ENCODE measurements around the gene FBN1. TPM values are rescaled to one million over a fixed set of nuclear protein-coding genes. Genes with fewer than 3 reads are reported as not detected.

Gene FBN1
- total RNA-seq, 1 donor from 2014 or later: 1,183 TPM

DNA sequence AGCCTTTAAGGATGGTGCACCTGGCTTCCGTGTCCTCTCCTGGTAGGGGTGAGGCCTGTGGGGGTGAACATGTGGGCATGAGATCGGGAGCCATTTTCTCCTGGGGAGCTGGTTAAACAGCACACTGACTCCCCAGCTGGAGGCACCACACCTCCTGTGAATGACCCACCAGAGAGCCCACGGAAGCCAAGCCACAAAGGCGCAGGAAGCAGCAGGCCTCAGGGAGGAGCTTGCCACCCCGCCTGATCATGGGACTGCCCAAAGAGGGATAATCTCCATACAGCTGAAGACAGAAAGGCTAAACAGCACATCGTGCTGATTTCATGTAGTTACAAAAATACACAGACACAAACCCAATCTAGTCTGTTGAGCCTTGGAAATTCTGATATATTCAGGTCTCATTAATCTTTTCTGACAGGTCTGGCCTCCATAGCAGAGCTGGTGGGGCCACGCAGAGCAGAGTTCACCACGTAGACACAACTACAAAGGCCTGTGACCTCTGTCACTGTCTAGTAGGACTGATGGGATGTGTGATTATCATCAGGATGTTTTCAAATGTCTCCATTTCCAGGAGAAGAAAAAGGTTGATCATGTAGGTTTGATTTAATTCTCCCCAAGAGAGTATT lies 239.1 kb downstream of the FBN1 start:
- TF ChIP-seq, protein P1, sequence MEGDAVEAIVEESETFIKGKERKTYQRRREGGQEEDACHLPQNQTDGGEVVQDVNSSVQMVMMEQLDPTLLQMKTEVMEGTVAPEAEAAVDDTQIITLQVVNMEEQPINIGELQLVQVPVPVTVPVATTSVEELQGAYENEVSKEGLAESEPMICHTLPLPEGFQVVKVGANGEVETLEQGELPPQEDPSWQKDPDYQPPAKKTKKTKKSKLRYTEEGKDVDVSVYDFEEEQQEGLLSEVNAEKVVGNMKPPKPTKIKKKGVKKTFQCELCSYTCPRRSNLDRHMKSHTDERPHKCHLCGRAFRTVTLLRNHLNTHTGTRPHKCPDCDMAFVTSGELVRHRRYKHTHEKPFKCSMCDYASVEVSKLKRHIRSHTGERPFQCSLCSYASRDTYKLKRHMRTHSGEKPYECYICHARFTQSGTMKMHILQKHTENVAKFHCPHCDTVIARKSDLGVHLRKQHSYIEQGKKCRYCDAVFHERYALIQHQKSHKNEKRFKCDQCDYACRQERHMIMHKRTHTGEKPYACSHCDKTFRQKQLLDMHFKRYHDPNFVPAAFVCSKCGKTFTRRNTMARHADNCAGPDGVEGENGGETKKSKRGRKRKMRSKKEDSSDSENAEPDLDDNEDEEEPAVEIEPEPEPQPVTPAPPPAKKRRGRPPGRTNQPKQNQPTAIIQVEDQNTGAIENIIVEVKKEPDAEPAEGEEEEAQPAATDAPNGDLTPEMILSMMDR (IDR thresholded peaks at IDR 0.05): no peak
- no peak for DNase-seq (ENCODE audit: low spot score)
- Mint-ChIP-seq H3K27me3 (ENCODE audit: low read depth) (no peaks in the 10 kb centered on the region), H3K27ac (ENCODE audit: unreplicated experiment) (peak overlapping the region; percentile 74), H3K4me1 (ENCODE audit: low read depth) (peaks cover 61% of the 10 kb centered on the region), H3K36me3 (ENCODE audit: low read depth) (peaks cover 39% of the 10 kb centered on the region), H3K4me3 (ENCODE audit: unreplicated experiment) (no peak overlapping the region), H3K9me3 (ENCODE audit: low read depth) (no peaks in the 10 kb centered on the region)

DNA sequence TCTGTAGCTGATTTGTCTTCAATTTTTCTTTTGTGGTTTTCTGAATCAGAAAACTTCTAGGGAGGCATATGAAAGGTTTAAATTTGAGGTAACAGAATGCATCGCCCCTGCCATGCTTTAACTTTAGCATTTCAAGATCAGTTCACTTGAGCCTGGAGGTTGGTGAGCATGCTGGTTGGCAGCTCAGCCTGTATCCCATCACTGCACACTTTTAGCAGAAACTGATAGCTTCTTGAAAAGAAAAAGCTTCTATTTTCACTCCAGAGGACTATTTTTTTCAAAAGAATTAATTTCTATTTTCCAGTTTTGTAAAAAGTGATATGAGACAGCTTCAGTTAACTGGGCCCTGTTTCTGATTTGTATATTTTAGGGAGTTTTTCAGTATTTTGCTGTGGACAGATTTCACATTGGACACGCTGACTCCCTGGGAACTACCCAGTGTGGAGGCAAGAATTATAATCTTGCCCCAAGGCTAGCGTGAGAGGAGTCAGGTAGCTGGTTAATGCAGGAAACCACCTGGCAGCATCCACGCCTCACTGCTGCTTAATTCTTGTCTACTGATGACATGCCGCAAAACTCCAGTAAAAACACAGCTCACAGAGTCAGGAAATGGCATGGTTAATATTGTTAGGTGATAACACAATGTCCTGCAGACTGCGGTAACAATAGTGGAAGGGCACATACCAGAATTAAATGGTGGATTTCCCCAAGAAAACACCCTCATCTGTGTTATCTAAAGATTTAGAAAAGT lies 242.9 kb downstream of the FBN1 start:
- no peaks in the 10 kb centered on the region for H3K27me3 Mint-ChIP-seq (ENCODE audit: low read depth)
- peaks cover 68% of the 10 kb centered on the region for H3K4me1 Mint-ChIP-seq (ENCODE audit: low read depth)
- TF ChIP-seq, protein P1 (IDR thresholded peaks at IDR 0.05): no peak
- H3K27ac Mint-ChIP-seq (ENCODE audit: unreplicated experiment): peak overlapping the region; percentile 24
- H3K4me3 Mint-ChIP-seq (ENCODE audit: unreplicated experiment): no peak overlapping the region
- H3K36me3 Mint-ChIP-seq (ENCODE audit: low read depth): peaks cover 16% of the 10 kb centered on the region
- H3K9me3 Mint-ChIP-seq (ENCODE audit: low read depth): no peaks in the 10 kb centered on the region
- no peak for DNase-seq (ENCODE audit: low spot score)

DNA sequence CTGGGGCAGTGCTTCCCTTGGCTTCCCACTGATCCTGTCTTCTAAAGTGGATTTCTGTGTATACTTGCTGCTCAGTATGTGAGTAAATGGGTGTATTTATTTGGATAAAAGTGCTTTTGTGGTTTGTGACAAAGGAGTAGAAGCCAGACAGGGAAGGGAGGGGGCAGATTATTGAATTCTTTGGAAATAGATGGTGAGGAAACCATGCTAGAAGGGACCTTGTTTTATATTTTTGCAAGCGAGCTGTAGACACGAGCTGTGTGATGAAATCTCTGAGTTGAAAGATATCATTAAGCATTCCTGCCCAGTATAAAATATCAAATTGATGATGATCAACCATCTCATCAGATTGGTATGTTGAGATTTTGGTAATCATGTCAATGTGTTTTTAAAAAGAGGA lies 245.4 kb downstream of the FBN1 start:
- Mint-ChIP-seq H3K36me3 (ENCODE audit: low read depth) (peaks cover 2% of the 10 kb centered on the region), H3K4me3 (ENCODE audit: unreplicated experiment) (peak overlapping the region; percentile 23), H3K27me3 (ENCODE audit: low read depth) (no peaks in the 10 kb centered on the region), H3K27ac (ENCODE audit: unreplicated experiment) (peak overlapping the region; percentile 92), H3K4me1 (ENCODE audit: low read depth) (peaks cover 66% of the 10 kb centered on the region), H3K9me3 (ENCODE audit: low read depth) (no peaks in the 10 kb centered on the region)
- no peak for DNase-seq (ENCODE audit: low spot score)
- TF ChIP-seq, protein P1 (IDR thresholded peaks at IDR 0.05): no peak

DNA sequence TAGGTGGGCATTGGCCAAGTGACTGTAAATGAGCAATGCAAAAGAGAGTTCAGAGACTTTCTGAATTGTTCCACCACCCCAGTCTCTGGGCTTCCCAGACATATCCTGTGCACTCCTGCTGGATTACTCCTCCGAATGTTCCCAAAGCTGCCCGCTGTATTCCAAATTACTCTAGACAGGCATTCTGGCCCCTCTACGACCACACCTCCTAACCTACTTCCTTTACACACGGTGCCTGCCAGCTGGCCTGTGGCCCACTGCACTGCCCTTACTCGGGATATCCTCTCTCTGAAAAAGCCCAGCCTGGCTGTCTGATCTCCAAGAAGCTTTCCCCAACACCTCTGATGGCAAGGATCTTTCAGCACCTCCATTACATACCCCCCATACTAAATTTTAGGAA lies 247.7 kb downstream of the FBN1 start:
- peaks cover 2% of the 10 kb centered on the region for H3K36me3 Mint-ChIP-seq (ENCODE audit: low read depth)
- H3K27me3 Mint-ChIP-seq (ENCODE audit: low read depth): no peaks in the 10 kb centered on the region
- no peaks in the 10 kb centered on the region for H3K9me3 Mint-ChIP-seq (ENCODE audit: low read depth)
- H3K27ac Mint-ChIP-seq (ENCODE audit: unreplicated experiment): peak overlapping the region; percentile 90
- H3K4me1 Mint-ChIP-seq (ENCODE audit: low read depth): peaks cover 81% of the 10 kb centered on the region
- DNase-seq (ENCODE audit: low spot score): no peak
- no peak overlapping the region for H3K4me3 Mint-ChIP-seq (ENCODE audit: unreplicated experiment)
- TF ChIP-seq, protein P1 (IDR thresholded peaks at IDR 0.05): no peak

DNA sequence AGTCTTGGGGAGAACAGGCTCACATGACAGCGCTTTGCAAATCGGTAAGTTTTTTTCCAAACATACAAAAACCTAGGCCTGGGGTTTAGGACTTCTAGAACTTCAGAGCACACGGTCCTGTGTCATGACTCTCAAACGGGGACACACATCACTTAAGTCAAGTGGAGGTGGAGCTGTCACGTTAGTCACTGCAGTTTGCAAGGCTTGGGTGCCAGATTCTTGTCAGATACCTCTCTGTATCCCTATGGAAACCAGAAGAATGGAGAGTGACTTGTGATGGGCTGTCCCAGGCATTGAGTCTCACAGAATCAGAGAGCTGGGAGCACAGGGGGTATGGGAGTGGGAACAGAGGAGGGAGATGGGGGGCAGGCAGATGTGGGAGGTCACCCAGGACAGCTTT lies 249.5 kb downstream of the FBN1 start:
- Mint-ChIP-seq H3K9me3 (ENCODE audit: low read depth) (no peaks in the 10 kb centered on the region), H3K4me1 (ENCODE audit: low read depth) (peaks cover 84% of the 10 kb centered on the region), H3K4me3 (ENCODE audit: unreplicated experiment) (no peak overlapping the region), H3K27ac (ENCODE audit: unreplicated experiment) (peak overlapping the region; percentile 95), H3K27me3 (ENCODE audit: low read depth) (no peaks in the 10 kb centered on the region), H3K36me3 (ENCODE audit: low read depth) (peaks cover 2% of the 10 kb centered on the region)
- TF ChIP-seq, protein P1 (IDR thresholded peaks at IDR 0.05): no peak
- no peak for DNase-seq (ENCODE audit: low spot score)

All from chondrocyte (in vitro differentiated cells).